Measurements from ENCODE around the gene OR51B5. TPM values are rescaled to one million over a fixed set of nuclear protein-coding genes. Genes with fewer than 3 reads are reported as not detected.
A peak's percentile ranks its signal among the peaks of the same experiment; 100 is the strongest.

OR51B5 gene
- total and polyA plus RNA-seq, 2 donors (not counting 1 experiment from before 2014, with no cell fraction given), result 0.67 TPM; not detected in 1

DNA sequence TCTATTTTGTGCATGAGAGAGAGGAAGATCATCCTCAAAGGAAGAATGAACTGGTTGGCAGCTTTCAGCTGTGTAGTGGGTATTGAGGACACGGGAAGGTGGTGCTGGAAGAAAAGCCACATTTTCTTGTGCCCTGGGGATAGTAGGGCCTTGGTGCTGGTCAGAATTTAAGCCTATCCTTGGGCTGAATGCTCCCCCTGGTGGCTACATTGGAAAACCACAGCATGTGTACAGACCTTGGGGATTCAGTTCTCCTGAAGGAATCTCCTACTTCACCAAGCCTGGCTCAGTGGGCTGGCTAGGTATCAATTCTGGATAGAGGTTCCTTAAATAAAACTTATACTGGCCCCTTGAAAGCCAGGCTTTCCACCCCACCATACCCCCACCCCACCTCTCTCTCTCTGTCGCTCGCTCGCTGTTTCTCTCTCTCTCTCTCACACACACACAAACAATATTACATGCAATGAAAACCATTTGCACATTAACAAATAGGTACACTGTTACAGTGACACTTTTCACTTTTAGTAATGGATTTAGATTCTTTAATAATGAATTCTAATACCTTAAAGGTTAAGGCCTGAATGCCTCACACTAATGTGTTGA, 37.5 kb upstream of the OR51B5 start:
- Histone ChIP-seq H3K9me3 (ENCODE audit: control extremely low read depth in 1 of 3, control insufficient read depth in 2 of 3, insufficient read depth in 1 of 3, low read length in 2 of 3) (no peaks in the 10 kb centered on the region), H3K27me3 (replicated peaks in 1 of 4; ENCODE audit: control extremely low read depth in 1 of 4, control insufficient read depth in 3 of 4, insufficient read depth in 4 of 4, low read length in 3 of 4) (peaks cover 0 to 2% (median 0%) of the 10 kb centered on the region in 4 experiments), H3K4me2 (replicated peaks; ENCODE audit: low read depth, low read length, poor library complexity, severe bottlenecking) (no peak overlapping the region), H3K4me3 (ENCODE audit: control extremely low read depth in 1 of 5, extremely low read depth in 1 of 5, insufficient read depth in 1 of 5, low read depth in 2 of 5, low read length in 4 of 5) (no peak overlapping the region), H3K27ac (ENCODE audit: low read length in 2 of 2) (no peak overlapping the region), H3K36me3 (replicated peaks in 1 of 2; ENCODE audit: control extremely low read depth in 1 of 2, control insufficient read depth in 1 of 2, extremely low read depth in 1 of 2, insufficient read depth in 2 of 2, low read length in 1 of 2) (no peaks in the 10 kb centered on the region), H3K4me1 (ENCODE audit: control insufficient read depth in 2 of 2, insufficient read depth in 2 of 2, low read length in 2 of 2) (no peaks in the 10 kb centered on the region), H3K79me2 (ENCODE audit: control insufficient read depth, insufficient read depth, low read length) (no peaks in the 10 kb centered on the region), H3K9ac (ENCODE audit: low read length) (no peak overlapping the region), H4K20me1 (ENCODE audit: control insufficient read depth, insufficient read depth, low read length, poor library complexity, severe bottlenecking) (no peaks in the 10 kb centered on the region), H2AFZ (ENCODE audit: insufficient read depth, low read depth, low read length, poor library complexity, severe bottlenecking) (no peak overlapping the region)
- intact Hi-C loops (cut with micrococcal nuclease), result loop anchor here (5.0 kb wide), 1 partner anchor 259 kb away; no protein-coding TSS in a partner anchor
- H3K9me3 Mint-ChIP-seq (ENCODE audit: insufficient read depth), result no peaks in the 10 kb centered on the region
- TF ChIP-seq, protein P1, sequence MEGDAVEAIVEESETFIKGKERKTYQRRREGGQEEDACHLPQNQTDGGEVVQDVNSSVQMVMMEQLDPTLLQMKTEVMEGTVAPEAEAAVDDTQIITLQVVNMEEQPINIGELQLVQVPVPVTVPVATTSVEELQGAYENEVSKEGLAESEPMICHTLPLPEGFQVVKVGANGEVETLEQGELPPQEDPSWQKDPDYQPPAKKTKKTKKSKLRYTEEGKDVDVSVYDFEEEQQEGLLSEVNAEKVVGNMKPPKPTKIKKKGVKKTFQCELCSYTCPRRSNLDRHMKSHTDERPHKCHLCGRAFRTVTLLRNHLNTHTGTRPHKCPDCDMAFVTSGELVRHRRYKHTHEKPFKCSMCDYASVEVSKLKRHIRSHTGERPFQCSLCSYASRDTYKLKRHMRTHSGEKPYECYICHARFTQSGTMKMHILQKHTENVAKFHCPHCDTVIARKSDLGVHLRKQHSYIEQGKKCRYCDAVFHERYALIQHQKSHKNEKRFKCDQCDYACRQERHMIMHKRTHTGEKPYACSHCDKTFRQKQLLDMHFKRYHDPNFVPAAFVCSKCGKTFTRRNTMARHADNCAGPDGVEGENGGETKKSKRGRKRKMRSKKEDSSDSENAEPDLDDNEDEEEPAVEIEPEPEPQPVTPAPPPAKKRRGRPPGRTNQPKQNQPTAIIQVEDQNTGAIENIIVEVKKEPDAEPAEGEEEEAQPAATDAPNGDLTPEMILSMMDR (IDR thresholded peaks at IDR 0.05), result peak; percentile 66
- TF ChIP-seq EZH2 (IDR thresholded peaks at IDR 0.05; ENCODE audit: borderline replicate concordance, insufficient read depth, low read depth, low read length, poor library complexity, severe bottlenecking), result no peak
- peaks cover 9% of the 10 kb centered on the region for H3K27me3 Mint-ChIP-seq
- POLR2A ChIA-PET, result no interaction called here
- no peaks in the 10 kb centered on the region for H3K4me1 Mint-ChIP-seq
- H3K4me3 Mint-ChIP-seq, result no peak overlapping the region
- WGBS (ENCODE audit: insufficient coverage), result 9% methylated on average over 1 of the region's 4 CpGs
- CTCF ChIA-PET, result interaction anchor here (0.7 to 1.3 kb wide), 3 partner anchors 10 to 1193 kb away, joined by 3 to 4 read pairs (median 3); no protein-coding TSS in a partner anchor
- DNase-seq (peak; percentile 26), ATAC-seq (ENCODE audit: low read depth) (no peak)
- no peak overlapping the region for H3K27ac Mint-ChIP-seq

DNA sequence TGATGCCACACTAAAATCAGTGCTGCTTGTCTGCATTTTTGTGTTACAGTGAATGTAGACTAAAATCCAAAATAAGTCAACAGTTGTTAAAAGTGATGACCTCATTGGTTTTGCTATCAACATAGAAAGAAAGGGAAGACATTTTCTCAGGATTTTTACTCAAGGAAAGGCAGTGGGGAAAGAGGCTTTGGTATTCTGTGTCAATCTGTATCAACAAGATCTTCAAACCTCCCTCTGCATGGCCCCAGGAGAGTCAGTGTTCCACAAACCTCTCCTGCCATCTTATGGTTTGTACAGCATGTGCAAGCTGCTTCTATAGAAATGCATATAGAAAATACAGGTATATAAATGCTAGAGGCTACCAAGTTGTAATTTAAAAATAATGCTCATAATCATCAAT, 26.5 kb upstream of the OR51B5 start:
- Histone ChIP-seq H4K20me1 (ENCODE audit: control insufficient read depth, insufficient read depth, low read length, poor library complexity, severe bottlenecking) (no peaks in the 10 kb centered on the region), H3K27ac (ENCODE audit: low read length in 2 of 2) (no peak overlapping the region), H3K9me3 (ENCODE audit: control extremely low read depth in 1 of 3, control insufficient read depth in 2 of 3, insufficient read depth in 1 of 3, low read length in 2 of 3) (peaks cover 0 to 2% (median 2%) of the 10 kb centered on the region in 3 donors), H3K4me2 (replicated peaks; ENCODE audit: low read depth, low read length, poor library complexity, severe bottlenecking) (no peak overlapping the region), H3K36me3 (replicated peaks in 1 of 2; ENCODE audit: control extremely low read depth in 1 of 2, control insufficient read depth in 1 of 2, extremely low read depth in 1 of 2, insufficient read depth in 2 of 2, low read length in 1 of 2) (no peaks in the 10 kb centered on the region), H3K4me3 (ENCODE audit: control extremely low read depth in 1 of 5, extremely low read depth in 1 of 5, insufficient read depth in 1 of 5, low read depth in 2 of 5, low read length in 4 of 5) (no peak overlapping the region), H2AFZ (ENCODE audit: insufficient read depth, low read depth, low read length, poor library complexity, severe bottlenecking) (no peak overlapping the region), H3K27me3 (replicated peaks in 1 of 4; ENCODE audit: control extremely low read depth in 1 of 4, control insufficient read depth in 3 of 4, insufficient read depth in 4 of 4, low read length in 3 of 4) (peaks cover 0 to 4% (median 0%) of the 10 kb centered on the region in 4 experiments), H3K79me2 (ENCODE audit: control insufficient read depth, insufficient read depth, low read length) (no peaks in the 10 kb centered on the region), H3K9ac (ENCODE audit: low read length) (no peak overlapping the region), H3K4me1 (ENCODE audit: control insufficient read depth in 2 of 2, insufficient read depth in 2 of 2, low read length in 2 of 2) (no peaks in the 10 kb centered on the region)
- peaks cover 3% of the 10 kb centered on the region for H3K9me3 Mint-ChIP-seq (ENCODE audit: insufficient read depth)
- no peak overlapping the region for H3K4me3 Mint-ChIP-seq
- no peaks in the 10 kb centered on the region for H3K4me1 Mint-ChIP-seq
- intact Hi-C loops (cut with micrococcal nuclease), result no loop called here
- ChIA-PET CTCF (no interaction called here), POLR2A (no interaction called here)
- H3K27ac Mint-ChIP-seq, result no peak overlapping the region
- DNase-seq, result no peak
- TF ChIP-seq, protein P1 (IDR thresholded peaks at IDR 0.05), result no peak
- no peak for ATAC-seq (ENCODE audit: low read depth)
- H3K27me3 Mint-ChIP-seq, result peaks cover 16% of the 10 kb centered on the region
